Esophagus squamous epithelium (tissue), 5 donors: ENCODE measurements around the gene TNFRSF14. TPM values are rescaled to one million over a fixed set of nuclear protein-coding genes. Genes with fewer than 3 reads are reported as not detected.
A peak's percentile ranks its signal among the peaks of the same experiment; 100 is the strongest.

Source experiments
- DNase-seq: peaks from one replicate; lab custom pipeline; 2025; lab: John Stamatoyannopoulos, UW
- H3K27ac ChIP-seq, 4 donors: fragments of 200-600 bp; sonication (generic); one replicate each; pipeline ENCODE4 v1.5.1; 2016 to 2019; ENCODE audit warnings: mild to moderate bottlenecking in 1 of 4
- H3K27me3 ChIP-seq, 4 donors: fragments of 200-600 bp; sonication (generic); 1 replicate in 3 of 4; 2 replicates in 1 of 4; pipeline versions ENCODE4 v1.5.1 to v1.6.0; 2017 to 2021; ENCODE audit warnings: antibody characterized with exemption in 1 of 4
- H3K36me3 ChIP-seq, 3 donors: fragments of 200-600 bp; sonication (generic); one replicate each; pipeline ENCODE4 v1.5.1; 2016 to 2019
- H3K4me1 ChIP-seq, 3 donors: fragments of 200-600 bp; sonication (generic); one replicate each; pipeline ENCODE4 v1.5.1; 2017 to 2019
- H3K4me3 ChIP-seq, 4 donors: fragments of 200-600 bp; sonication (generic); 1 replicate in 3 of 4; 2 replicates in 1 of 4; pipeline ENCODE4 v1.5.1; 2016 to 2019; ENCODE audit warnings: mild to moderate bottlenecking in 2 of 4, moderate library complexity in 1 of 4
- H3K9me3 ChIP-seq, 3 donors: fragments of 200-600 bp; sonication (generic); one replicate each; pipeline ENCODE4 v1.5.1; 2016 to 2019
- CTCF ChIP-seq, 6 experiments: fragments of 450-650 bp in 4 of 6; fragments of 200-600 bp in 2 of 6; sonication (generic) in 2 of 6; IDR thresholded peaks; one replicate each; pipeline ENCODE4 v1.5.1; 2016 to 2019; ENCODE audit warnings: antibody characterized with exemption in 6 of 6, mild to moderate bottlenecking in 4 of 6, moderate library complexity in 4 of 6
- POLR2A ChIP-seq, 4 donors: fragments of 450-650 bp; IDR thresholded peaks; one replicate each; pipeline ENCODE4 v1.6.1; 2017; ENCODE audit warnings: antibody characterized with exemption in 4 of 4, mild to moderate bottlenecking in 4 of 4, moderate library complexity in 3 of 4
- WGBS, 2 donors: methylation state at CpG; one replicate each; pipeline ENCODE4 v1.1.5; 2018; 5-methylcytosine and 5-hydroxymethylcytosine counted together
- intact Hi-C: fragments of 100-400 bp; cut with DNase I; formaldehyde crosslinking; loops from one replicate; pipeline ENCODE4 v1.15.0; 2022
- total RNA-seq, 4 donors: library from RNA; depleted of rRNA; stranded (reverse); fragments of >200 nt; gene quantifications; one replicate each; pipeline ENCODE4 v1.1.0, GENCODE V29; 2016
- donor health status: DM: yes; HTN: yes; CAD: no.

TNFRSF14 gene
- total RNA-seq, 4 donors from 2014 or later: 13.8 to 39.5 (median 19.6) TPM

GRCh38 chr1:2532485-2533160, 23.5 kb upstream of the TNFRSF14 start:
- no peak overlapping the region for H3K4me3 ChIP-seq
- H3K4me1 ChIP-seq: peaks cover 69 to 98% (median 74%) of the 10 kb centered on the region in 3 donors
- no peaks in the 10 kb centered on the region for H3K9me3 ChIP-seq
- peak overlapping the region in 3 of 4 donors; percentile 5 to 39 (median 11) for H3K27ac ChIP-seq
- intact Hi-C loops: no loop called here
- DNase-seq: no peak
- H3K27me3 ChIP-seq: peaks cover 0 to 98% (median 0%) of the 10 kb centered on the region in 4 donors
- no peaks in the 10 kb centered on the region for H3K36me3 ChIP-seq
- WGBS, 2 donors: 60 to 67% methylated on average over 5 to 7 of the region's 23 CpGs
- TF ChIP-seq CTCF (IDR thresholded peaks at IDR 0.05) (no peak), POLR2A (IDR thresholded peaks at IDR 0.05) (no peak)

GRCh38 chr1:2533365-2533764, 22.8 kb upstream of the TNFRSF14 start:
- Histone ChIP-seq H3K9me3 (no peaks in the 10 kb centered on the region), H3K4me3 (no peak overlapping the region), H3K36me3 (no peaks in the 10 kb centered on the region), H3K4me1 (peaks cover 63 to 95% (median 69%) of the 10 kb centered on the region in 3 donors), H3K27me3 (peaks cover 0 to 98% (median 0%) of the 10 kb centered on the region in 4 donors), H3K27ac (peak overlapping the region in 3 of 4 donors; percentile 5 to 39 (median 11))
- intact Hi-C loops: no loop called here
- WGBS, 2 donors: 52 to 53% methylated on average over 4 to 6 of the region's 11 CpGs
- no peak for TF ChIP-seq CTCF (IDR thresholded peaks at IDR 0.05)
- no peak for TF ChIP-seq POLR2A (IDR thresholded peaks at IDR 0.05)
- no peak for DNase-seq

GRCh38 chr1:2534315-2534686, 21.9 kb upstream of the TNFRSF14 start:
- Histone ChIP-seq H3K27ac (peak overlapping the region; percentile 4 to 63 (median 43)), H3K9me3 (no peaks in the 10 kb centered on the region), H3K36me3 (no peaks in the 10 kb centered on the region), H3K27me3 (peaks cover 0 to 99% (median 0%) of the 10 kb centered on the region in 4 donors), H3K4me1 (peaks cover 55 to 86% (median 61%) of the 10 kb centered on the region in 3 donors), H3K4me3 (no peak overlapping the region)
- intact Hi-C loops: no loop called here
- TF ChIP-seq POLR2A (IDR thresholded peaks at IDR 0.05) (no peak), CTCF (IDR thresholded peaks at IDR 0.05) (no peak)
- WGBS, 2 donors: 21% methylated on average over 2 of the region's 7 CpGs; no CpG with 5 or more reads in 1 of the 2 donors
- DNase-seq: no peak

GRCh38 chr1:2534687-2535441, 21.3 kb upstream of the TNFRSF14 start:
- H3K4me1 ChIP-seq: peaks cover 53 to 80% (median 55%) of the 10 kb centered on the region in 3 donors

More at GRCh38 chr1:2534687-2535441, 21.3 kb upstream of the TNFRSF14 start:
- H3K36me3 ChIP-seq: no peaks in the 10 kb centered on the region
- peaks cover 0 to 100% (median 0%) of the 10 kb centered on the region in 4 donors for H3K27me3 ChIP-seq
- DNase-seq: no peak
- H3K4me3 ChIP-seq: peak overlapping the region in 1 of 4 donors; percentile 5
- no peaks in the 10 kb centered on the region for H3K9me3 ChIP-seq
- WGBS, 2 donors: 39% methylated on average over 5 of the region's 18 CpGs; no CpG with 5 or more reads in 1 of the 2 donors
- intact Hi-C loops: no loop called here
- TF ChIP-seq CTCF (IDR thresholded peaks at IDR 0.05) (no peak), POLR2A (IDR thresholded peaks at IDR 0.05) (no peak)
- peak overlapping the region in 3 of 4 donors; percentile 4 to 63 (median 49) for H3K27ac ChIP-seq
